Lower lobe of right lung (tissue), 2 donors: ENCODE results near the gene EOLA2. TPM values are rescaled to one million over a fixed set of nuclear protein-coding genes. Genes with fewer than 3 reads are reported as not detected.
"Not testable (repeated sequence)": the region's sequence is repeated elsewhere in the genome, so short reads cannot be mapped to it uniquely, and the experiment has no call there.

ENCODE experiments used
- ATAC-seq, 2 donors: fragments of 200-7000 bp; cut with Tn5 transposase; one replicate each; pipeline ENCODE4 v1.9.1; 2020 to 2022; ENCODE audit warnings: mild to moderate bottlenecking in 2 of 2, moderate library complexity in 2 of 2
- DNase-seq: peaks from one replicate; pipeline ENCODE4 v3.0.0-alpha.2; 2020
- H3K27ac ChIP-seq: fragments of 200-600 bp; one replicate; pipeline ENCODE4 v1.8.0; 2022
- H3K27me3 ChIP-seq: fragments of 200-600 bp; one replicate; pipeline ENCODE4 v1.8.0; 2022; ENCODE audit warnings: low read depth
- H3K36me3 ChIP-seq: fragments of 200-600 bp; one replicate; pipeline ENCODE4 v1.8.0; 2022; ENCODE audit warnings: mild to moderate bottlenecking
- H3K4me1 ChIP-seq: fragments of 200-600 bp; one replicate; pipeline ENCODE4 v1.8.0; 2022
- H3K4me3 ChIP-seq: fragments of 200-600 bp; one replicate; pipeline ENCODE4 v1.8.0; 2022; ENCODE audit warnings: mild to moderate bottlenecking
- H3K9me3 ChIP-seq: fragments of 200-600 bp; one replicate; pipeline ENCODE4 v1.8.0; 2022
- intact Hi-C: fragments of 100-400 bp; cut with DNase I; formaldehyde crosslinking; loops from one replicate; pipeline ENCODE4 v1.11.0; 2022
- total RNA-seq: library from RNA; stranded (reverse); fragmentation: NEBNext Ultra II Directional; extraction: Animal tissue kit (Norgen Biotek cat#: 25700); gene quantifications from one replicate; pipeline ENCODE4 v1.2.1, GENCODE V29; 2021
- TF ChIP-seq, protein P1 (sequence below): fragments of 200-600 bp; IDR thresholded peaks from one replicate; pipeline ENCODE4 v1.8.0; 2022; ENCODE audit warnings: antibody characterized with exemption, mild to moderate bottlenecking
- donor health status: DM: no; HTN: yes; CAD: no; lungs with severe emphysema.

The EOLA2 gene
- total RNA-seq, 1 donor from 2014 or later, result 21.7 TPM

DNA sequence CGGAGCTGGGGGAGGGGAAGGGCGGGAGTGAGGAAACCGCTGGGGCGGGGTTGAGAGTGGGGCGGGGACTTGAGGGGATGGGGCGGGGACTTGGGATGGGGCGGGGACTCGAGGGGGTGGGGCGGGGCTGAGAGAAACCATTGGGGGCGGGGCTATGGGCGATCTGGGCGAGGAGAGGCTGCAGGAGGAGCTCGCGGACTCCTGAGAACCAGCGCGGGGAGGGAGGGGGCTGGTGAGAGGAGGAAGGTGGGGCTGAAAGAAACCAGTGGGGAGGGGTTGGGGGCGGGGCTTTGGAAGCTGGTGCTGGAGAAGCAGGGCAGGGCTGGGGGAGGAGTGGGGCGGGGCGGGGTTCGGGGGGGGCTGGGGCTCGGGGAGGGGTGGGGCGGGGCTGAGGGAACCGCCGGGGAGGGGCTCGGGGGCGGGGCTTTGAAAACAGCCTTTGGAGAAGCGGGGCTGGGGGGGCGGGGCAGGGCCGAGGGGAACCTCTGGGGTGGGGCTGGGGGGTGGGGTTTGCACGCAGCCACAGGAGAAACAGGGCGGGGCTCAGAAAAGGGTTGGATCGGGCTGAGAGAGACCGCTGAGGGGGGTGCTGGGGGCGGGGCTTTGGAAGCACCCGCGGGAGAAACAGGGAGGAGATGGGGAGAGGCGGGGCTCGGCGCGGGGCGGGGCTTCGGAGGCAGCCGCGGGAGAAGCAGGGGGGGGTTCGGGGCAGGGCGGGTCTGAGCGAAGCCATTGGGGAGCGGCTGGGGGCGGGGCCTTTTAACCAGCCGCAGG, 777 bp upstream of the EOLA2 start:
- Histone ChIP-seq H3K4me1 (peaks cover 5% of the 10 kb centered on the region), H3K36me3 (no peaks in the 10 kb centered on the region), H3K27ac (peak overlapping the region; percentile 84), H3K4me3 (peak overlapping the region; percentile 71), H3K9me3 (no peaks in the 10 kb centered on the region), H3K27me3 (no peaks in the 10 kb centered on the region)
- TF ChIP-seq, protein P1, sequence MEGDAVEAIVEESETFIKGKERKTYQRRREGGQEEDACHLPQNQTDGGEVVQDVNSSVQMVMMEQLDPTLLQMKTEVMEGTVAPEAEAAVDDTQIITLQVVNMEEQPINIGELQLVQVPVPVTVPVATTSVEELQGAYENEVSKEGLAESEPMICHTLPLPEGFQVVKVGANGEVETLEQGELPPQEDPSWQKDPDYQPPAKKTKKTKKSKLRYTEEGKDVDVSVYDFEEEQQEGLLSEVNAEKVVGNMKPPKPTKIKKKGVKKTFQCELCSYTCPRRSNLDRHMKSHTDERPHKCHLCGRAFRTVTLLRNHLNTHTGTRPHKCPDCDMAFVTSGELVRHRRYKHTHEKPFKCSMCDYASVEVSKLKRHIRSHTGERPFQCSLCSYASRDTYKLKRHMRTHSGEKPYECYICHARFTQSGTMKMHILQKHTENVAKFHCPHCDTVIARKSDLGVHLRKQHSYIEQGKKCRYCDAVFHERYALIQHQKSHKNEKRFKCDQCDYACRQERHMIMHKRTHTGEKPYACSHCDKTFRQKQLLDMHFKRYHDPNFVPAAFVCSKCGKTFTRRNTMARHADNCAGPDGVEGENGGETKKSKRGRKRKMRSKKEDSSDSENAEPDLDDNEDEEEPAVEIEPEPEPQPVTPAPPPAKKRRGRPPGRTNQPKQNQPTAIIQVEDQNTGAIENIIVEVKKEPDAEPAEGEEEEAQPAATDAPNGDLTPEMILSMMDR, result no peak
- ATAC-seq (peak; percentile 45 to 77), DNase-seq (peak; percentile 96)
- intact Hi-C loops, result no loop called here

DNA sequence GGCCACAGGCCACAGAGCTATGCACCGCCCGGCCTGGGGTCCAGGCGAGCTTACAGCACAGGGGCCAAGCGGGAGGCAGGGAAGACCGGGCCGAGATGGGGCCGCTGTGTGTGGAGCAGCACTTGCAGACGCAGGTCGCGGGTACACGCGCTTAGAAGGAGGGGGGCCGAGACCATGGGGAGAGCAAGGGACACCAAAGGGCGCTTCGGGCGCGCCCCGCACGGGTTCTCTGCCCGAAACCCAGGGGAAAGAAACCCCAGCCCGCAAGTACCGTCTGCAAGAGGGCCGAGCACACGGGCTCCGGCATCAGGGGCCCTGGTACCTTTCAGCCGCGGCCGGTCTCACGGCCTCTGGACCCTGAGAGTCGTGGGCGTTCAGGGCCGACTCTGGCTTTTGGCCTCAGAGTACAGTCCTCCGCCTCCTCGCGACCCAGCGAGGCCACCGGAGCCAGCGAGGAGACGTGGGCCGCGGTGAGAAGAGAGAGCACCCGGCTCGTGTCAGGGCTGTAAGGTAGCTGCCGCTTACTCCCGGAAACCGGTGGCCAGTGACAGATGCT, 342 bp downstream of the EOLA2 start:
- H3K27ac ChIP-seq, result peak overlapping the region; percentile 81
- H3K36me3 ChIP-seq, result no peaks in the 10 kb centered on the region
- H3K4me1 ChIP-seq, result peaks cover 5% of the 10 kb centered on the region
- TF ChIP-seq, protein P1, result no peak
- DNase-seq (peak; percentile 55), ATAC-seq (no peak)
- H3K9me3 ChIP-seq, result no peaks in the 10 kb centered on the region
- H3K27me3 ChIP-seq, result no peaks in the 10 kb centered on the region
- peak overlapping the region; percentile 71 for H3K4me3 ChIP-seq
- intact Hi-C loops, result no loop called here

DNA sequence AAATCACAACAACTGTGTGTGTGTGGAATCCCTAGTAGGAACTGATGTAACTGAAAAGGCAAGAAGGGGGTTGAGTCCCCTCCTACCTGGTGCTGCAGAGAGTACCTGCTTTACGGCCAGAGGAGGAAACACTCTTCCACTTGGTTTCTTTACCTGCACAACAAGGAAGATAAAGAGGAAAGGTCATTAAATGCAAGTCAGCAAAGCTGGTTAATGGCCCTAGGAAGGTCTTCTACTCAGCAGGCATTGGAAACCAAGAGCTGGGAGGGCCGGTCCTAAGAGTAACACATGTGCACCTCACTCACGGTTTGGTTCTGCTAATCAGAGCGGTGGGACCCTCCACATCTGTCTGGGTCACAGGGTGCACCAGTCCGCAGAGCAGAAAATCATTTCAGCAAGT, 963 bp downstream of the EOLA2 start:
- ATAC-seq, intact Hi-C loops, DNase-seq, H3K9me3 ChIP-seq, H3K4me1 ChIP-seq, H3K27me3 ChIP-seq, H3K36me3 ChIP-seq: not testable (repeated sequence)
- peak overlapping the region; percentile 81 for H3K27ac ChIP-seq
- peak overlapping the region; percentile 71 for H3K4me3 ChIP-seq

DNA sequence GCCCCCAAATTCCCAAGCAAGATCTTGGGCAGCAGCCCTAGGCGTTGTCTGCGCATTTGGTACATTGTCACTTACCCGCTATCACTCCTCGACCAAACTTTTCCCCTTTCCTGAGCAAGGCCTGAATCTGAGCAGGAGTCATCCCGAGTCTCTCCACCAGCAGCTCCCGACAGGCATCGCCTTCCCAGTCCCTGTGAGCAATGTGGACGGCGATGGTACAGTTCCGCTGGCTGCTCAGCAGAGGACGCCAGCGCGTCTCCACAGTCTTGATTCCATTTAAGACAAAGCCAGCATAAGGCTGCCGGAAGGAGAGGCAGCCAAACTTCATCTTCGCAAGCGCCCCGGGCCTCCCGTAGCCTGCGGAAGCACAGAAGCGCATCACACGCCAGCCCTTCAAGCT, 4.7 kb downstream of the EOLA2 start:
- H3K36me3 ChIP-seq, intact Hi-C loops, H3K9me3 ChIP-seq, ATAC-seq, H3K4me3 ChIP-seq, H3K4me1 ChIP-seq, DNase-seq, H3K27ac ChIP-seq, H3K27me3 ChIP-seq: not testable (repeated sequence)

DNA sequence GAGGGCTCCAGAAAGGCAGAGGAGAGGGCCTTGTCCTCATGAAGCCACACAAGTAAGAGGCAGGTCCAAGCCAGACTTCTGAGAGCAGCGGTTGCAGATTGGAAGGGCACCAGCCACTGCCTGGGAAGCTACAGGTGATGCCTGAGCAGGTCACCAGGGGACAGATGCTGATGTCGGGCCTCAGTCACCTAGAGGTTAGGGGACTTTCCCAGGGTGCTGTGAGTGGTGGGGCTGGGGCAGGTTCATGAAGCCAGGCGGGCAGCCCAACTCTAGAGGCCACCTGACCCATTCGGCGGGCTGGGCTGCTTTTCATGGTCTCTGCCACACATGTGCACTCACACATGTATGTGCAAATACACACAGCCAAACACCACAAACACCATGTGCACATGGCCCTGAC, 5.3 kb downstream of the EOLA2 start:
- DNase-seq, intact Hi-C loops, H3K27ac ChIP-seq, H3K4me1 ChIP-seq, H3K27me3 ChIP-seq, ATAC-seq, H3K36me3 ChIP-seq, H3K9me3 ChIP-seq, H3K4me3 ChIP-seq: not testable (repeated sequence)

DNA sequence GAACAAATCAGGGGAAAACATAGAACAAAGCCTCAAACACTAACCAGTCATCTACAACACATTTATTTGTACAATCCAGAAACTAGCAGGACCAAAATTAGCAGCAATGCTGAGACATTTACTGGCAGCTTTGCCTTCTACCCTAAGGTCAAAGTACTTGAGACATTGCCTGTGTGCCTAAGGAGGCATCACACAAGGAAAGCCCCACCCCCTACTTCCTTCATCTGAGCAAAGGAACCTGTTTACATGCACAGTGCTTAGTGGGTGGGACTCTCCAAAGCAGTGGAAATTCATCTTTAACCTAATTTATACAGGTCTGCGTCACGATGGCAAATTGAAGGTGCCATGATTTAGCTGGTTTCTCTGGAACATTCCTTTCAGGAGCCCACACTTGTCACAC, 6.1 kb downstream of the EOLA2 start:
- H3K4me1 ChIP-seq, H3K9me3 ChIP-seq, DNase-seq, H3K27ac ChIP-seq, H3K4me3 ChIP-seq, intact Hi-C loops, H3K27me3 ChIP-seq, ATAC-seq, H3K36me3 ChIP-seq: not testable (repeated sequence)

- H3K36me3 ChIP-seq, intact Hi-C loops, H3K27me3 ChIP-seq, H3K27ac ChIP-seq, DNase-seq, ATAC-seq, H3K4me3 ChIP-seq, H3K9me3 ChIP-seq, H3K4me1 ChIP-seq: not testable (repeated sequence)
Observed at GRCh38 chrX:149931355-149931754, 6.9 kb downstream of the EOLA2 start.

- intact Hi-C loops, H3K4me3 ChIP-seq, H3K36me3 ChIP-seq, H3K4me1 ChIP-seq, H3K9me3 ChIP-seq, H3K27ac ChIP-seq, H3K27me3 ChIP-seq, ATAC-seq, DNase-seq: not testable (repeated sequence)
Observed at GRCh38 chrX:149929400-149929799, 8.9 kb downstream of the EOLA2 start, which contains the start of gene HSFX4. Gene HSFX4, plus strand, starts transcription at chrX:149929573. Its CDS starts 72 bp downstream, at chrX:149929645.

GRCh38 chrX:149928635-149929034, 9.7 kb downstream of the EOLA2 start:
- H3K27ac ChIP-seq, H3K9me3 ChIP-seq, ATAC-seq, H3K4me1 ChIP-seq, intact Hi-C loops, DNase-seq, H3K36me3 ChIP-seq, H3K4me3 ChIP-seq, H3K27me3 ChIP-seq: not testable (repeated sequence)

DNA sequence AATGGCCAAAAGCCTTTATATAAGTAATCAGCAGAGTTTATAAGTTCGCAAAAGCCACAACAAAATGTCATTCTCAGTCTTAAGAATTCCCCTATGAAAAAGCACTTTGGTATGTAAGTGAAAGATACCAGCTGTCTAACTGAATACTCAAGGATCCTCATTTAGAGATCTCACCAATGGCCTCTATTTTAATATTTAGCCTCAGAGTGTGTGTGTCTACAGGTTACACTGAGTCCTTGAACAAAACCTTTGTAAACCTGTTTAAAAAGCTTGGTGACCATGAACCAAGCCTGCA, 10.4 kb downstream of the EOLA2 start:
- H3K27me3 ChIP-seq, H3K9me3 ChIP-seq, intact Hi-C loops, ATAC-seq, H3K27ac ChIP-seq, H3K4me1 ChIP-seq, DNase-seq, H3K36me3 ChIP-seq, H3K4me3 ChIP-seq: not testable (repeated sequence)

GRCh38 chrX:149927245-149927963, 10.9 kb downstream of the EOLA2 start:
- not testable (repeated sequence) for H3K27ac ChIP-seq

GRCh38 chrX:149924434-149924833, 13.9 kb downstream of the EOLA2 start:
- H3K27me3 ChIP-seq, H3K27ac ChIP-seq, ATAC-seq, H3K4me3 ChIP-seq, H3K9me3 ChIP-seq, DNase-seq, H3K4me1 ChIP-seq, intact Hi-C loops, H3K36me3 ChIP-seq: not testable (repeated sequence)

More at GRCh38 chrX:149927245-149927963, 10.9 kb downstream of the EOLA2 start:
- ATAC-seq, H3K4me3 ChIP-seq, H3K36me3 ChIP-seq, H3K4me1 ChIP-seq, H3K27me3 ChIP-seq, DNase-seq, intact Hi-C loops, H3K9me3 ChIP-seq: not testable (repeated sequence)
